PC-3 (cell line): ENCODE measurements around the gene LRIF1. TPM values are rescaled to one million over a fixed set of nuclear protein-coding genes. Genes with fewer than 3 reads are reported as not detected.

ENCODE experiments used
- ATAC-seq: fragments of 200-7000 bp; cut with Tn5 transposase; 2 replicates; pipeline ENCODE4 v1.9.1; 2020; ENCODE audit warnings: mild to moderate bottlenecking, moderate library complexity
- BruUV-seq: library from RNA; stranded (reverse); fragments of 400-500 nt; replicated peaks from 2 replicates; lab custom pipeline; 2021; lab: Mats Ljungman, UMichigan
- CTCF ChIA-PET: fragments of 300-600 bp; sonication (Branson Sonifier 250); formaldehyde crosslinking; loops from one replicate; lab custom pipeline; 2022; ENCODE audit warnings: antibody characterized with exemption; lab: Charles Lee
- POLR2A ChIA-PET: fragments of 300-600 bp; sonication (Branson Sonifier 250); formaldehyde crosslinking; loops from one replicate; lab custom pipeline; 2022; ENCODE audit warnings: antibody characterized with exemption; ENCODE audit not compliant: unreplicated experiment; lab: Charles Lee
- DNase-seq: peaks from one replicate; pipeline ENCODE4 v3.0.0-alpha.2; 2015
- H2AFZ ChIP-seq: fragments of 300-600 bp; sonication (generic); 2 replicates; pipeline ENCODE4 v1.6.0; 2016; ENCODE audit warnings: antibody characterized with exemption, low read length
- H3F3A ChIP-seq: fragments of 300-600 bp; sonication (generic); one replicate; pipeline ENCODE4 v1.6.0; 2017; ENCODE audit warnings: antibody characterized with exemption, low read length, control low read depth, mild to moderate bottlenecking; ENCODE audit not compliant: unreplicated experiment
- H3K27ac ChIP-seq: fragments of 300-600 bp; sonication (generic); 2 replicates; pipeline ENCODE4 v1.5.1; 2016; ENCODE audit warnings: mild to moderate bottlenecking, low read length
- H3K27me3 ChIP-seq: fragments of 300-600 bp; sonication (generic); 2 replicates; pipeline ENCODE4 v1.6.1; 2016; ENCODE audit warnings: low read length, mixed read lengths
- H3K36me3 ChIP-seq: fragments of 300-600 bp; sonication (generic); 2 replicates; pipeline ENCODE4 v1.6.1; 2016; ENCODE audit warnings: low read depth, mixed run types, low read length, mixed read lengths
- H3K4me1 ChIP-seq: fragments of 300-600 bp; sonication (generic); 2 replicates; pipeline ENCODE4 v1.5.1; 2016; ENCODE audit warnings: low read length; ENCODE audit not compliant: insufficient read depth
- H3K4me2 ChIP-seq: fragments of 300-600 bp; sonication (generic); 2 replicates; pipeline ENCODE4 v1.6.0; 2016; ENCODE audit warnings: low read length
- H3K4me3 ChIP-seq: fragments of 300-600 bp; sonication (generic); 2 replicates; pipeline ENCODE4 v1.5.1; 2016; ENCODE audit warnings: mild to moderate bottlenecking, low read length, mixed read lengths
- H3K79me2 ChIP-seq: fragments of 300-600 bp; sonication (generic); 2 replicates; pipeline ENCODE4 v1.6.1; 2017; ENCODE audit warnings: low read length, mixed read lengths
- H3K9ac ChIP-seq: fragments of 300-600 bp; sonication (generic); 2 replicates; pipeline ENCODE4 v1.6.0; 2016; ENCODE audit warnings: mild to moderate bottlenecking, low read length
- H3K9me2 ChIP-seq: fragments of 300-600 bp; sonication (generic); replicated peaks from 2 replicates; pipeline ENCODE4 v1.6.1; 2016; ENCODE audit warnings: mixed run types, low read length, mixed read lengths
- H3K9me3 ChIP-seq: fragments of 300-600 bp; sonication (generic); 2 replicates; pipeline ENCODE4 v1.6.1; 2016; ENCODE audit warnings: low read length, mixed read lengths
- H4K20me1 ChIP-seq: fragments of 300-600 bp; sonication (generic); 2 replicates; pipeline ENCODE4 v1.6.1; 2016; ENCODE audit warnings: low read length, mixed read lengths
- CTCF ChIP-seq: fragments of 300-600 bp; sonication (generic); conservative IDR thresholded peaks from 2 replicates; pipeline ENCODE4 v1.5.1; 2017; ENCODE audit warnings: antibody characterized with exemption, low read depth, mild to moderate bottlenecking, low read length
- EZH2 ChIP-seq: fragments of 300-600 bp; sonication (generic); IDR thresholded peaks from one replicate; pipeline ENCODE4 v1.6.1; 2017; ENCODE audit warnings: antibody characterized with exemption, mild to moderate bottlenecking, low read length; ENCODE audit not compliant: unreplicated experiment
- EZH2phosphoT487 ChIP-seq: fragments of 300-600 bp; sonication (generic); IDR thresholded peaks from 2 replicates; pipeline ENCODE4 v1.6.1; 2018; ENCODE audit warnings: mild to moderate bottlenecking, antibody characterized with exemption, low read length, borderline replicate concordance
- intact Hi-C: fragments of 100-400 bp; cut with micrococcal nuclease; formaldehyde crosslinking; loops from 2 replicates; pipeline ENCODE4 v1.9.0; 2023
- total RNA-seq: library from RNA; depleted of rRNA; stranded (reverse); fragments of >200 nt; gene quantifications from 2 replicates; pipeline ENCODE4 v1.2.3, GENCODE V29; 2014

Gene LRIF1
- total RNA-seq, 1 experiment from 2014 or later = 18.1 TPM

- Histone ChIP-seq H3K27me3 (no peaks in the 10 kb centered on the region), H3K4me1 (no peaks in the 10 kb centered on the region), H2AFZ (no peak overlapping the region), H3K9me3 (no peaks in the 10 kb centered on the region), H3K4me2 (no peak overlapping the region), H3K27ac (no peak overlapping the region), H3K36me3 (no peaks in the 10 kb centered on the region), H3K79me2 (no peaks in the 10 kb centered on the region), H4K20me1 (no peaks in the 10 kb centered on the region), H3K9me2 (no peaks in the 10 kb centered on the region), H3K4me3 (no peak overlapping the region), H3K9ac (no peak overlapping the region), H3F3A (no peaks in the 10 kb centered on the region)
- no TSS peak for BruUV-seq
- intact Hi-C loops = no loop called here
- DNase-seq (no peak), ATAC-seq (no peak)
- TF ChIP-seq EZH2 = no peak
- TF ChIP-seq EZH2phosphoT487 = no peak
- no peak for TF ChIP-seq CTCF
- ChIA-PET POLR2A (no interaction called here), CTCF (no interaction called here)
Observed at GRCh38 chr1:110928191-110928590, 35.5 kb downstream of the LRIF1 start.

- H3K9me3 ChIP-seq = no peaks in the 10 kb centered on the region
- CTCF ChIA-PET = no interaction called here
- no peak overlapping the region for H3K4me2 ChIP-seq
- H3K27ac ChIP-seq = no peak overlapping the region
- H3K27me3 ChIP-seq = no peaks in the 10 kb centered on the region
- H3K4me1 ChIP-seq = no peaks in the 10 kb centered on the region
- TF ChIP-seq EZH2phosphoT487 (no peak), CTCF (no peak), EZH2 (no peak)
- BruUV-seq = no TSS peak
- peak; percentile 55 for DNase-seq
- H3K36me3 ChIP-seq = no peaks in the 10 kb centered on the region
- no peaks in the 10 kb centered on the region for H3K79me2 ChIP-seq
- H3K9me2 ChIP-seq = no peaks in the 10 kb centered on the region
- POLR2A ChIA-PET = no interaction called here
- H2AFZ ChIP-seq = no peak overlapping the region
- no peak overlapping the region for H3K4me3 ChIP-seq
- H3F3A ChIP-seq = no peaks in the 10 kb centered on the region
- H4K20me1 ChIP-seq = no peaks in the 10 kb centered on the region
- ATAC-seq = peak; percentile 50
- intact Hi-C loops = no loop called here
- no peak overlapping the region for H3K9ac ChIP-seq
Observed at GRCh38 chr1:110927484-110928075, 36.1 kb downstream of the LRIF1 start.

- Histone ChIP-seq H3K4me1 (peaks cover 6% of the 10 kb centered on the region), H3K9me2 (no peaks in the 10 kb centered on the region), H4K20me1 (no peaks in the 10 kb centered on the region), H3K9ac (no peak overlapping the region), H3K4me3 (no peak overlapping the region), H3K4me2 (no peak overlapping the region), H3K36me3 (no peaks in the 10 kb centered on the region), H3K27ac (no peak overlapping the region), H3K79me2 (no peaks in the 10 kb centered on the region), H3K9me3 (no peaks in the 10 kb centered on the region), H3K27me3 (no peaks in the 10 kb centered on the region), H2AFZ (no peak overlapping the region), H3F3A (no peaks in the 10 kb centered on the region)
- no peak for DNase-seq
- TF ChIP-seq EZH2 = no peak
- no peak for TF ChIP-seq EZH2phosphoT487
- TF ChIP-seq CTCF = no peak
- no peak for ATAC-seq
- intact Hi-C loops = no loop called here
- POLR2A ChIA-PET = no interaction called here
- BruUV-seq = no TSS peak
- CTCF ChIA-PET = no interaction called here
Observed at GRCh38 chr1:110921953-110922352, 41.8 kb downstream of the LRIF1 start.
